CD14-positive monocyte (primary cell): ENCODE measurements around the gene RTL1. TPM values are rescaled to one million over a fixed set of nuclear protein-coding genes. Genes with fewer than 3 reads are reported as not detected.

Source experiments
- DNase-seq, 3 donors: peaks; one replicate each; pipeline ENCODE4 v3.0.0-alpha.2; 2011 to 2022
- H2AFZ ChIP-seq: 2 replicates; pipeline ENCODE4 v1.6.0; 2012; ENCODE audit warnings: mild to moderate bottlenecking, low read depth, low read length, inconsistent platforms; ENCODE audit not compliant: insufficient read depth, poor library complexity, severe bottlenecking
- H3K27ac ChIP-seq, 2 donors: 1 replicate in 1 of 2; 2 replicates in 1 of 2; pipeline ENCODE4 v1.5.1; 2012 to 2013; ENCODE audit warnings: low read length in 2 of 2, control low read depth in 1 of 2, inconsistent platforms in 1 of 2, low read depth in 1 of 2, mild to moderate bottlenecking in 1 of 2
- H3K27me3 ChIP-seq, 2 donors: one replicate each; pipeline versions ENCODE4 v1.6.0 to v1.6.1; 2011 to 2013; ENCODE audit warnings: low read length in 2 of 2; ENCODE audit not compliant: control insufficient read depth in 2 of 2, insufficient read depth in 2 of 2
- H3K36me3 ChIP-seq, 2 donors: replicated peaks in 1 of 2; 1 replicate in 1 of 2; 2 replicates in 1 of 2; pipeline versions ENCODE4 v1.5.1 to v1.6.1; 2012 to 2013; ENCODE audit warnings: low read length in 2 of 2, control low read depth in 1 of 2, inconsistent platforms in 1 of 2, mild to moderate bottlenecking in 1 of 2; ENCODE audit not compliant: insufficient read depth in 2 of 2, control insufficient read depth in 1 of 2
- H3K4me1 ChIP-seq, 2 donors: 1 replicate in 1 of 2; 2 replicates in 1 of 2; pipeline versions ENCODE4 v1.5.1 to v1.6.1; 2012 to 2013; ENCODE audit warnings: low read length in 2 of 2, control low read depth in 1 of 2, inconsistent platforms in 1 of 2, mild to moderate bottlenecking in 1 of 2, moderate library complexity in 1 of 2; ENCODE audit not compliant: insufficient read depth in 2 of 2, control insufficient read depth in 1 of 2
- H3K4me2 ChIP-seq: replicated peaks from 2 replicates; pipeline ENCODE3; 2012; ENCODE audit warnings: low read length, moderate library complexity, mild to moderate bottlenecking; ENCODE audit not compliant: poor library complexity, severe bottlenecking; ENCODE audit errors: extremely low read depth
- H3K4me3 ChIP-seq, 3 experiments: fragments of 200-600 bp in 1 of 3; sonication (generic) in 1 of 3; replicated peaks in 1 of 3; 1 replicate in 2 of 3; 2 replicates in 1 of 3; pipeline ENCODE4 v1.5.1; 2011 to 2013; ENCODE audit warnings: low read length in 3 of 3, mild to moderate bottlenecking in 3 of 3, control low read depth in 2 of 3, low read depth in 2 of 3, inconsistent platforms in 1 of 3, moderate library complexity in 1 of 3
- H3K79me2 ChIP-seq: 2 replicates; pipeline ENCODE4 v1.6.0; 2012; ENCODE audit warnings: mild to moderate bottlenecking, control low read depth, inconsistent platforms, low read length, moderate library complexity; ENCODE audit not compliant: insufficient read depth
- H3K9ac ChIP-seq: 2 replicates; pipeline ENCODE4 v1.6.0; 2017; ENCODE audit warnings: low read length, mild to moderate bottlenecking; ENCODE audit not compliant: insufficient read depth, poor library complexity, severe bottlenecking
- H3K9me3 ChIP-seq, 2 donors: replicated peaks in 1 of 2; 1 replicate in 1 of 2; 2 replicates in 1 of 2; pipeline versions ENCODE4 v1.5.1 to v1.6.1; 2012 to 2013; ENCODE audit warnings: low read length in 2 of 2, control low read depth in 1 of 2; ENCODE audit not compliant: control insufficient read depth in 1 of 2, insufficient read depth in 1 of 2
- H4K20me1 ChIP-seq: 2 replicates; pipeline ENCODE4 v1.6.0; 2012; ENCODE audit warnings: mild to moderate bottlenecking, low read length, control low read depth, moderate library complexity; ENCODE audit not compliant: insufficient read depth
- H3K27ac Mint-ChIP-seq, 7 donors: one replicate each; pipeline ENCODE4 v1.8.0; 2020; ENCODE audit warnings: mild to moderate bottlenecking in 7 of 7, mixed read lengths in 7 of 7, moderate library complexity in 6 of 7, inconsistent platforms in 2 of 7
- H3K27me3 Mint-ChIP-seq, 3 donors: one replicate each; pipeline ENCODE4 v1.8.0; 2021 to 2022; ENCODE audit warnings: low read depth in 3 of 3, mild to moderate bottlenecking in 3 of 3, mixed read lengths in 3 of 3, moderate library complexity in 3 of 3, inconsistent platforms in 1 of 3
- H3K36me3 Mint-ChIP-seq, 2 donors: one replicate each; pipeline ENCODE4 v1.8.0; 2020; ENCODE audit warnings: mixed read lengths in 2 of 2, inconsistent platforms in 1 of 2, mild to moderate bottlenecking in 1 of 2
- H3K4me1 Mint-ChIP-seq: one replicate; pipeline ENCODE4 v1.8.0; 2020; ENCODE audit warnings: mild to moderate bottlenecking, mixed read lengths
- H3K4me3 Mint-ChIP-seq, 2 donors: one replicate each; pipeline ENCODE4 v1.8.0; 2020; ENCODE audit warnings: mild to moderate bottlenecking in 2 of 2, mixed read lengths in 2 of 2, moderate library complexity in 1 of 2
- H3K9me3 Mint-ChIP-seq, 7 donors: one replicate each; pipeline ENCODE4 v1.8.0; 2020 to 2022; ENCODE audit warnings: mixed read lengths in 7 of 7, mild to moderate bottlenecking in 6 of 7, moderate library complexity in 6 of 7, inconsistent platforms in 2 of 7
- WGBS: methylation state at CpG from one replicate; pipeline ENCODE4 v1.1.5; 2013; ENCODE audit warnings: missing lambda C conversion rate; ENCODE audit not compliant: insufficient coverage; 5-methylcytosine and 5-hydroxymethylcytosine counted together
- intact Hi-C, 2 donors: fragments of 100-400 bp; cut with micrococcal nuclease; formaldehyde crosslinking; loops; one replicate each; pipeline versions ENCODE4 v1.15.0 to v1.15.1; 2023
- polyA plus RNA-seq, 3 donors: library from polyadenylated mRNA; depleted of rRNA in 1 of 3; unstranded in 2 of 3; stranded (reverse) in 1 of 3; fragments of 300-500 nt in 2 of 3; fragments of >200 nt in 1 of 3; fragmentation: Illumina TruSeq in 2 of 3; gene quantifications; 1 replicate in 2 of 3; 2 replicates in 1 of 3; pipeline ENCODE4 v1.2.3, GENCODE V29; 2012 to 2021
- small RNA-seq: library from RNA; depleted of rRNA; stranded (forward); fragments of <200 nt; gene quantifications from one replicate; pipeline ENCODE3, GENCODE V24; 2012; ENCODE audit warnings: low read depth; ENCODE audit not compliant: insufficient read length
- TF ChIP-seq, protein P1 (sequence below): fragments of 200-600 bp; IDR thresholded peaks from one replicate; pipeline ENCODE4 v1.8.0; 2022; ENCODE audit warnings: antibody characterized with exemption, mild to moderate bottlenecking

RTL1 gene
- polyA plus RNA-seq, 3 donors: not detected

GRCh38 chr14:100830681-100831080, 72.8 kb downstream of the RTL1 start:
- TF ChIP-seq, protein P1, sequence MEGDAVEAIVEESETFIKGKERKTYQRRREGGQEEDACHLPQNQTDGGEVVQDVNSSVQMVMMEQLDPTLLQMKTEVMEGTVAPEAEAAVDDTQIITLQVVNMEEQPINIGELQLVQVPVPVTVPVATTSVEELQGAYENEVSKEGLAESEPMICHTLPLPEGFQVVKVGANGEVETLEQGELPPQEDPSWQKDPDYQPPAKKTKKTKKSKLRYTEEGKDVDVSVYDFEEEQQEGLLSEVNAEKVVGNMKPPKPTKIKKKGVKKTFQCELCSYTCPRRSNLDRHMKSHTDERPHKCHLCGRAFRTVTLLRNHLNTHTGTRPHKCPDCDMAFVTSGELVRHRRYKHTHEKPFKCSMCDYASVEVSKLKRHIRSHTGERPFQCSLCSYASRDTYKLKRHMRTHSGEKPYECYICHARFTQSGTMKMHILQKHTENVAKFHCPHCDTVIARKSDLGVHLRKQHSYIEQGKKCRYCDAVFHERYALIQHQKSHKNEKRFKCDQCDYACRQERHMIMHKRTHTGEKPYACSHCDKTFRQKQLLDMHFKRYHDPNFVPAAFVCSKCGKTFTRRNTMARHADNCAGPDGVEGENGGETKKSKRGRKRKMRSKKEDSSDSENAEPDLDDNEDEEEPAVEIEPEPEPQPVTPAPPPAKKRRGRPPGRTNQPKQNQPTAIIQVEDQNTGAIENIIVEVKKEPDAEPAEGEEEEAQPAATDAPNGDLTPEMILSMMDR: no peak
- peaks cover 9% of the 10 kb centered on the region for H3K4me1 Mint-ChIP-seq
- intact Hi-C loops: no loop called here

More at GRCh38 chr14:100830681-100831080, 72.8 kb downstream of the RTL1 start:
- Mint-ChIP-seq H3K27me3 (peaks cover 26 to 29% (median 29%) of the 10 kb centered on the region in 3 donors), H3K36me3 (peaks cover 2 to 4% of the 10 kb centered on the region in 2 donors), H3K9me3 (peaks cover 13 to 30% (median 19%) of the 10 kb centered on the region in 7 donors), H3K27ac (no peak overlapping the region), H3K4me3 (no peak overlapping the region)
- H3K4me2 ChIP-seq: no peak overlapping the region
- no peaks in the 10 kb centered on the region for H3K4me1 ChIP-seq
- no peaks in the 10 kb centered on the region for H4K20me1 ChIP-seq
- H3K27ac ChIP-seq: no peak overlapping the region
- no peak overlapping the region for H2AFZ ChIP-seq
- DNase-seq: no peak
- H3K27me3 ChIP-seq: peaks cover 0 to 20% of the 10 kb centered on the region in 2 donors
- H3K9me3 ChIP-seq: peaks cover 18 to 25% of the 10 kb centered on the region in 2 donors
- 97% methylated on average over 6 of the region's 8 CpGs for WGBS
- no peak overlapping the region for H3K9ac ChIP-seq
- no peaks in the 10 kb centered on the region for H3K36me3 ChIP-seq
- H3K79me2 ChIP-seq: no peaks in the 10 kb centered on the region
- no peak overlapping the region for H3K4me3 ChIP-seq

Small RNA genes lying within 50 kb of the gene (small RNA-seq; reads per million reads assigned to genes)
- gene MIR127: not detected
- not detected for gene MIR136
- gene MIR337: not detected
- not detected for gene MIR370
- gene MIR431: not detected
- not detected for gene MIR432
- not detected for gene MIR433
- not detected for gene MIR493
- gene RF02145: not detected
- gene SNORD112: not detected
- not detected for gene SNORD113-1
- gene SNORD113-2: not detected
- not detected for gene SNORD113-3
- not detected for gene SNORD113-4
- gene SNORD113-5: not detected
- gene SNORD113-6: not detected
- not detected for gene SNORD113-7
- gene SNORD113-8: not detected
- not detected for gene SNORD113-9
- gene SNORD114-1: not detected
- not detected for gene SNORD114-2
- gene SNORD114-3: not detected

Other genes starting within 250 kb of the RTL1 start
- gene DLK1, start 176.8 kb downstream of the RTL1 start, polyA plus RNA-seq: under 1 TPM in 1 of 3 donors, not detected in 2; 0.04 TPM
- 1 to 10 TPM in 1 of 3 donors, not detected in 2; 1.7 TPM for gene MEG3, start 77.6 kb downstream of the RTL1 start, polyA plus RNA-seq